Upper lobe of right lung (tissue), 1 donor: Measurements from ENCODE around the gene PIF1. TPM values are rescaled to one million over a fixed set of nuclear protein-coding genes. Genes with fewer than 3 reads are reported as not detected.
"Not testable (repeated sequence)": the region's sequence is repeated elsewhere in the genome, so short reads cannot be mapped to it uniquely, and the experiment has no call there.

Experiments
- ATAC-seq: fragments of 200-7000 bp; cut with Tn5 transposase; one replicate; pipeline ENCODE4 v1.9.1; 2020; ENCODE audit warnings: mild to moderate bottlenecking, moderate library complexity
- DNase-seq: peaks from one replicate; pipeline ENCODE4 v3.0.0-alpha.2; 2020
- H3K27ac ChIP-seq: fragments of 200-600 bp; one replicate; pipeline ENCODE4 v1.8.0; 2022
- H3K27me3 ChIP-seq: fragments of 200-600 bp; one replicate; pipeline ENCODE4 v1.8.0; 2022; ENCODE audit warnings: mild to moderate bottlenecking
- H3K36me3 ChIP-seq: fragments of 200-600 bp; one replicate; pipeline ENCODE4 v1.8.0; 2022
- H3K4me1 ChIP-seq: fragments of 200-600 bp; one replicate; pipeline ENCODE4 v1.8.0; 2022
- H3K4me3 ChIP-seq: fragments of 200-600 bp; one replicate; pipeline ENCODE4 v1.8.0; 2022; ENCODE audit warnings: mild to moderate bottlenecking
- H3K9me3 ChIP-seq: fragments of 200-600 bp; one replicate; pipeline ENCODE4 v1.8.0; 2022
- CTCF ChIP-seq: fragments of 200-600 bp; IDR thresholded peaks from one replicate; pipeline ENCODE4 v1.8.0; 2022; ENCODE audit warnings: antibody characterized with exemption
- intact Hi-C: fragments of 100-400 bp; cut with DNase I; formaldehyde crosslinking; loops from one replicate; pipeline ENCODE4 v1.11.0; 2022
- total RNA-seq: library from RNA; stranded (reverse); fragmentation: NEBNext Ultra II Directional; extraction: Animal tissue kit (Norgen Biotek cat#: 25700); gene quantifications from one replicate; pipeline ENCODE4 v1.2.1, GENCODE V29; 2021
- donor health status: DM: no; HTN: yes; CAD: no; lungs with severe emphysema.

The PIF1 gene
- total RNA-seq, 1 donor from 2014 or later: 0.67 TPM

GRCh38 chr15:64806509-64806908, 18.9 kb downstream of the PIF1 start:
- no peaks in the 10 kb centered on the region for H3K9me3 ChIP-seq
- ATAC-seq: no peak
- H3K4me3 ChIP-seq: no peak overlapping the region
- TF ChIP-seq CTCF: no peak
- no peaks in the 10 kb centered on the region for H3K36me3 ChIP-seq
- no peaks in the 10 kb centered on the region for H3K27me3 ChIP-seq
- H3K27ac ChIP-seq: no peak overlapping the region
- H3K4me1 ChIP-seq: no peaks in the 10 kb centered on the region
- DNase-seq: no peak
- intact Hi-C loops: loop anchor here (5.0 kb wide), 1 partner anchor 74 kb away; no protein-coding TSS in a partner anchor

- Histone ChIP-seq H3K27me3 (no peaks in the 10 kb centered on the region), H3K4me1 (no peaks in the 10 kb centered on the region), H3K36me3 (no peaks in the 10 kb centered on the region), H3K9me3 (no peaks in the 10 kb centered on the region), H3K4me3 (no peak overlapping the region), H3K27ac (no peak overlapping the region)
- no peak for DNase-seq
- no peak for ATAC-seq
- no peak for TF ChIP-seq CTCF
- intact Hi-C loops: loop anchor here (5.0 kb wide), 1 partner anchor 72 kb away; no protein-coding TSS in a partner anchor
Observed at GRCh38 chr15:64804619-64805018, 20.8 kb downstream of the PIF1 start.

GRCh38 chr15:64803526-64803925, 21.9 kb downstream of the PIF1 start:
- no peaks in the 10 kb centered on the region for H3K36me3 ChIP-seq
- H3K9me3 ChIP-seq: no peaks in the 10 kb centered on the region
- TF ChIP-seq CTCF: no peak
- no peak overlapping the region for H3K27ac ChIP-seq
- ATAC-seq (no peak), DNase-seq (no peak)
- H3K4me3 ChIP-seq: no peak overlapping the region
- H3K27me3 ChIP-seq: no peaks in the 10 kb centered on the region
- intact Hi-C loops: no loop called here
- no peaks in the 10 kb centered on the region for H3K4me1 ChIP-seq

GRCh38 chr15:64800476-64800875, 25.0 kb downstream of the PIF1 start:
- Histone ChIP-seq H3K27me3 (no peaks in the 10 kb centered on the region), H3K4me3 (no peak overlapping the region), H3K9me3 (no peaks in the 10 kb centered on the region), H3K4me1 (no peaks in the 10 kb centered on the region), H3K36me3 (no peaks in the 10 kb centered on the region), H3K27ac (no peak overlapping the region)
- intact Hi-C loops: no loop called here
- ATAC-seq (no peak), DNase-seq (no peak)
- no peak for TF ChIP-seq CTCF

GRCh38 chr15:64798905-64799304, 26.5 kb downstream of the PIF1 start:
- H3K36me3 ChIP-seq, ATAC-seq, H3K4me1 ChIP-seq, H3K27me3 ChIP-seq, intact Hi-C loops, H3K4me3 ChIP-seq, DNase-seq, H3K27ac ChIP-seq, H3K9me3 ChIP-seq: not testable (repeated sequence)

GRCh38 chr15:64795921-64796320, 29.5 kb downstream of the PIF1 start:
- H3K27me3 ChIP-seq, DNase-seq, H3K4me3 ChIP-seq, ATAC-seq, intact Hi-C loops, H3K9me3 ChIP-seq, H3K4me1 ChIP-seq, H3K27ac ChIP-seq, H3K36me3 ChIP-seq: not testable (repeated sequence)

GRCh38 chr15:64795299-64795698, 30.1 kb downstream of the PIF1 start:
- H3K4me3 ChIP-seq, ATAC-seq, H3K36me3 ChIP-seq, H3K9me3 ChIP-seq, H3K27ac ChIP-seq, DNase-seq, H3K4me1 ChIP-seq, intact Hi-C loops, H3K27me3 ChIP-seq: not testable (repeated sequence)
